Activated naive CD4-positive, alpha-beta T cell treated with anti-CD3 and anti-CD28 coated beads for 36 hours (primary cell): ENCODE results near the gene MDM2. TPM values are rescaled to one million over a fixed set of nuclear protein-coding genes. Genes with fewer than 3 reads are reported as not detected.

Experiments used
- CTCF ChIA-PET: fragments of 350-600 bp; sonication (Branson Sonifier 250); formaldehyde crosslinking; loops from one replicate; lab custom pipeline; 2021; ENCODE audit warnings: antibody characterized with exemption; lab: Charles Lee
- DNase-seq: peaks from one replicate; pipeline ENCODE4 v3.0.0-alpha.2; 2020
- H3K27ac Mint-ChIP-seq: one replicate; pipeline ENCODE4 v1.8.0; 2021; ENCODE audit warnings: mild to moderate bottlenecking, mixed read lengths
- H3K27me3 Mint-ChIP-seq: one replicate; pipeline ENCODE4 v1.8.0; 2021; ENCODE audit warnings: low read depth, mixed read lengths
- H3K36me3 Mint-ChIP-seq: one replicate; pipeline ENCODE4 v1.8.0; 2021; ENCODE audit warnings: low read depth, mixed read lengths
- H3K4me1 Mint-ChIP-seq: one replicate; pipeline ENCODE4 v1.8.0; 2021; ENCODE audit warnings: low read depth, mixed read lengths
- H3K4me3 Mint-ChIP-seq: one replicate; pipeline ENCODE4 v1.8.0; 2021; ENCODE audit warnings: mild to moderate bottlenecking, moderate library complexity, mixed read lengths
- H3K9me3 Mint-ChIP-seq: one replicate; pipeline ENCODE4 v1.8.0; 2021; ENCODE audit warnings: mixed read lengths
- intact Hi-C: fragments of 100-400 bp; cut with micrococcal nuclease; formaldehyde crosslinking; loops from one replicate; pipeline ENCODE4 v1.15.1; 2023
- total RNA-seq, 2 experiments: library from RNA; stranded (reverse); gene quantifications; one replicate each; pipeline ENCODE4 v1.2.3, GENCODE V29; 2021

The MDM2 gene
- total RNA-seq, 2 experiments from 2014 or later: 165 to 166 TPM

- intact Hi-C loops: loop anchor here (2.0 kb wide), 1 partner anchor 389 kb away; no protein-coding TSS in a partner anchor
- no peaks in the 10 kb centered on the region for H3K9me3 Mint-ChIP-seq
- DNase-seq: no peak
- CTCF ChIA-PET: interaction anchor here (0.7 to 2.1 kb wide), 2 partner anchors 204 to 383 kb away, joined by 3 to 8 read pairs; no protein-coding TSS in a partner anchor
- H3K27ac Mint-ChIP-seq: no peak overlapping the region
- H3K27me3 Mint-ChIP-seq: no peaks in the 10 kb centered on the region
- H3K4me3 Mint-ChIP-seq: no peak overlapping the region
- H3K36me3 Mint-ChIP-seq: peaks cover 32% of the 10 kb centered on the region
- H3K4me1 Mint-ChIP-seq: peaks cover 6% of the 10 kb centered on the region
Measured at GRCh38 chr12:68865399-68866164, 57.6 kb downstream of the MDM2 start.

- Mint-ChIP-seq H3K27ac (no peak overlapping the region), H3K36me3 (peaks cover 39% of the 10 kb centered on the region), H3K27me3 (no peaks in the 10 kb centered on the region), H3K9me3 (no peaks in the 10 kb centered on the region), H3K4me1 (peaks cover 6% of the 10 kb centered on the region), H3K4me3 (no peak overlapping the region)
- intact Hi-C loops: no loop called here
- CTCF ChIA-PET: interaction anchor here (0.7 to 2.3 kb wide), 2 partner anchors 203 to 989 kb away, joined by 3 to 6 read pairs; no protein-coding TSS in a partner anchor
- no peak for DNase-seq
Measured at GRCh38 chr12:68866950-68867349, 59.0 kb downstream of the MDM2 start.

- CTCF ChIA-PET: interaction anchor here (2.3 kb wide), 1 partner anchor 202 kb away, joined by 6 read pairs; no protein-coding TSS in a partner anchor
- intact Hi-C loops: no loop called here
- H3K27me3 Mint-ChIP-seq: no peaks in the 10 kb centered on the region
- no peak overlapping the region for H3K4me3 Mint-ChIP-seq
- peaks cover 6% of the 10 kb centered on the region for H3K4me1 Mint-ChIP-seq
- no peak for DNase-seq
- no peaks in the 10 kb centered on the region for H3K9me3 Mint-ChIP-seq
- no peak overlapping the region for H3K27ac Mint-ChIP-seq
- H3K36me3 Mint-ChIP-seq: peaks cover 40% of the 10 kb centered on the region
Measured at GRCh38 chr12:68867606-68868005, 59.6 kb downstream of the MDM2 start.

GRCh38 chr12:68868043-68868790 lies 60.2 kb downstream of the MDM2 start:
- Mint-ChIP-seq H3K27ac (no peak overlapping the region), H3K9me3 (no peaks in the 10 kb centered on the region), H3K36me3 (peaks cover 39% of the 10 kb centered on the region), H3K4me3 (no peak overlapping the region), H3K4me1 (peaks cover 6% of the 10 kb centered on the region), H3K27me3 (no peaks in the 10 kb centered on the region)
- intact Hi-C loops: no loop called here
- no peak for DNase-seq
- CTCF ChIA-PET: interaction anchor here (0.9 to 2.3 kb wide), 3 partner anchors 16 to 202 kb away, joined by 3 to 6 read pairs (median 3); no protein-coding TSS in a partner anchor

GRCh38 chr12:68870011-68870410 lies 62.0 kb downstream of the MDM2 start:
- no peak overlapping the region for H3K27ac Mint-ChIP-seq
- intact Hi-C loops: no loop called here
- H3K27me3 Mint-ChIP-seq: no peaks in the 10 kb centered on the region
- peaks cover 4% of the 10 kb centered on the region for H3K4me1 Mint-ChIP-seq
- CTCF ChIA-PET: interaction anchor here (0.7 to 1.4 kb wide), 4 partner anchors 10 to 202 kb away, joined by 3 to 6 read pairs (median 4); no protein-coding TSS in a partner anchor
- H3K4me3 Mint-ChIP-seq: no peak overlapping the region
- DNase-seq: no peak
- no peaks in the 10 kb centered on the region for H3K9me3 Mint-ChIP-seq
- peaks cover 44% of the 10 kb centered on the region for H3K36me3 Mint-ChIP-seq

- intact Hi-C loops: no loop called here
- Mint-ChIP-seq H3K9me3 (no peaks in the 10 kb centered on the region), H3K4me3 (no peak overlapping the region), H3K27ac (no peak overlapping the region), H3K27me3 (no peaks in the 10 kb centered on the region), H3K36me3 (peaks cover 42% of the 10 kb centered on the region), H3K4me1 (peaks cover 3% of the 10 kb centered on the region)
- DNase-seq: no peak
- CTCF ChIA-PET: interaction anchor here (1.1 to 1.4 kb wide), 3 partner anchors 9 to 199 kb away, joined by 3 to 4 read pairs (median 4); no protein-coding TSS in a partner anchor
Measured at GRCh38 chr12:68870443-68870842, 62.5 kb downstream of the MDM2 start.

GRCh38 chr12:68871396-68871795 lies 63.4 kb downstream of the MDM2 start:
- CTCF ChIA-PET: interaction anchor here (1.1 to 1.3 kb wide), 2 partner anchors 8 to 199 kb away, joined by 3 to 4 read pairs; no protein-coding TSS in a partner anchor
- H3K4me1 Mint-ChIP-seq: no peaks in the 10 kb centered on the region
- no peaks in the 10 kb centered on the region for H3K9me3 Mint-ChIP-seq
- peaks cover 36% of the 10 kb centered on the region for H3K36me3 Mint-ChIP-seq
- H3K27me3 Mint-ChIP-seq: no peaks in the 10 kb centered on the region
- intact Hi-C loops: no loop called here
- H3K27ac Mint-ChIP-seq: no peak overlapping the region
- no peak overlapping the region for H3K4me3 Mint-ChIP-seq
- no peak for DNase-seq

GRCh38 chr12:68871921-68872320 lies 63.9 kb downstream of the MDM2 start:
- Mint-ChIP-seq H3K36me3 (peaks cover 40% of the 10 kb centered on the region), H3K4me3 (no peak overlapping the region), H3K27me3 (no peaks in the 10 kb centered on the region), H3K4me1 (no peaks in the 10 kb centered on the region), H3K27ac (no peak overlapping the region), H3K9me3 (no peaks in the 10 kb centered on the region)
- intact Hi-C loops: loop anchor here (1.0 kb wide), 1 partner anchor 198 kb away; no protein-coding TSS in a partner anchor
- peak; percentile 54 for DNase-seq
- CTCF ChIA-PET: interaction anchor here (0.7 to 1.3 kb wide), 4 partner anchors 8 to 198 kb away, joined by 3 to 4 read pairs (median 4); no protein-coding TSS in a partner anchor

GRCh38 chr12:68873316-68873715 lies 65.3 kb downstream of the MDM2 start:
- intact Hi-C loops: no loop called here
- H3K4me3 Mint-ChIP-seq: no peak overlapping the region
- H3K9me3 Mint-ChIP-seq: no peaks in the 10 kb centered on the region
- no peaks in the 10 kb centered on the region for H3K27me3 Mint-ChIP-seq
- H3K27ac Mint-ChIP-seq: no peak overlapping the region
- no peaks in the 10 kb centered on the region for H3K4me1 Mint-ChIP-seq
- no peak for DNase-seq
- H3K36me3 Mint-ChIP-seq: peaks cover 44% of the 10 kb centered on the region
- CTCF ChIA-PET: interaction anchor here (1.2 kb wide), 2 partner anchors 43 to 197 kb away, joined by 4 read pairs; no protein-coding TSS in a partner anchor

GRCh38 chr12:68876461-68876860 lies 68.5 kb downstream of the MDM2 start:
- Mint-ChIP-seq H3K4me1 (no peaks in the 10 kb centered on the region), H3K27me3 (no peaks in the 10 kb centered on the region), H3K9me3 (peaks cover 2% of the 10 kb centered on the region), H3K27ac (peak overlapping the region; percentile 5), H3K36me3 (peaks cover 37% of the 10 kb centered on the region), H3K4me3 (no peak overlapping the region)
- no peak for DNase-seq
- intact Hi-C loops: no loop called here
- CTCF ChIA-PET: interaction anchor here (0.7 to 1.1 kb wide), 2 partner anchors 30 to 80 kb away, joined by 3 read pairs; no protein-coding TSS in a partner anchor

- H3K4me3 Mint-ChIP-seq: no peak overlapping the region
- CTCF ChIA-PET: interaction anchor here (1.1 kb wide), 2 partner anchors 81 to 192 kb away, joined by 3 read pairs; no protein-coding TSS in a partner anchor
- H3K27me3 Mint-ChIP-seq: no peaks in the 10 kb centered on the region
- H3K27ac Mint-ChIP-seq: no peak overlapping the region
- H3K36me3 Mint-ChIP-seq: peaks cover 38% of the 10 kb centered on the region
- DNase-seq: no peak
- no peaks in the 10 kb centered on the region for H3K4me1 Mint-ChIP-seq
- peaks cover 2% of the 10 kb centered on the region for H3K9me3 Mint-ChIP-seq
- intact Hi-C loops: no loop called here
Measured at GRCh38 chr12:68877583-68877982, 69.6 kb downstream of the MDM2 start.

- intact Hi-C loops: no loop called here
- Mint-ChIP-seq H3K4me1 (no peaks in the 10 kb centered on the region), H3K27me3 (no peaks in the 10 kb centered on the region), H3K27ac (no peak overlapping the region), H3K9me3 (peaks cover 2% of the 10 kb centered on the region), H3K4me3 (no peak overlapping the region), H3K36me3 (peaks cover 45% of the 10 kb centered on the region)
- no peak for DNase-seq
- CTCF ChIA-PET: no interaction called here
Measured at GRCh38 chr12:68878283-68878682, 70.3 kb downstream of the MDM2 start.
